Measurements from ENCODE around the gene SELENOO. TPM values are rescaled to one million over a fixed set of nuclear protein-coding genes. Genes with fewer than 3 reads are reported as not detected.

SELENOO gene
- total RNA-seq, 3 donors from 2014 or later = 21.5 to 23.8 (median 23.1) TPM

- ATAC-seq = no peak
- TF ChIP-seq CTCF (IDR thresholded peaks at IDR 0.05) = no peak
- no peaks in the 10 kb centered on the region for H3K36me3 ChIP-seq (ENCODE audit: low read depth)
- H3K4me1 ChIP-seq (ENCODE audit: low read depth) = peaks cover 13% of the 10 kb centered on the region
- no peak overlapping the region for H3K4me3 ChIP-seq
- no peak for DNase-seq
- intact Hi-C loops (cut with DNase I, micrococcal nuclease) = no loop called here
- no peaks in the 10 kb centered on the region for H3K9me3 ChIP-seq
Observed at GRCh38 chr22:50257041-50257440, 56.2 kb downstream of the SELENOO start.

- H3K36me3 ChIP-seq (ENCODE audit: low read depth) = no peaks in the 10 kb centered on the region
- H3K4me3 ChIP-seq = no peak overlapping the region
- H3K9me3 ChIP-seq = no peaks in the 10 kb centered on the region
- no peak for TF ChIP-seq CTCF (IDR thresholded peaks at IDR 0.05)
- ATAC-seq (peak; percentile 6), DNase-seq (no peak)
- intact Hi-C loops (cut with DNase I, micrococcal nuclease) = no loop called here
- H3K4me1 ChIP-seq (ENCODE audit: low read depth) = peaks cover 14% of the 10 kb centered on the region
Observed at GRCh38 chr22:50257451-50258360, 56.9 kb downstream of the SELENOO start.

DNA sequence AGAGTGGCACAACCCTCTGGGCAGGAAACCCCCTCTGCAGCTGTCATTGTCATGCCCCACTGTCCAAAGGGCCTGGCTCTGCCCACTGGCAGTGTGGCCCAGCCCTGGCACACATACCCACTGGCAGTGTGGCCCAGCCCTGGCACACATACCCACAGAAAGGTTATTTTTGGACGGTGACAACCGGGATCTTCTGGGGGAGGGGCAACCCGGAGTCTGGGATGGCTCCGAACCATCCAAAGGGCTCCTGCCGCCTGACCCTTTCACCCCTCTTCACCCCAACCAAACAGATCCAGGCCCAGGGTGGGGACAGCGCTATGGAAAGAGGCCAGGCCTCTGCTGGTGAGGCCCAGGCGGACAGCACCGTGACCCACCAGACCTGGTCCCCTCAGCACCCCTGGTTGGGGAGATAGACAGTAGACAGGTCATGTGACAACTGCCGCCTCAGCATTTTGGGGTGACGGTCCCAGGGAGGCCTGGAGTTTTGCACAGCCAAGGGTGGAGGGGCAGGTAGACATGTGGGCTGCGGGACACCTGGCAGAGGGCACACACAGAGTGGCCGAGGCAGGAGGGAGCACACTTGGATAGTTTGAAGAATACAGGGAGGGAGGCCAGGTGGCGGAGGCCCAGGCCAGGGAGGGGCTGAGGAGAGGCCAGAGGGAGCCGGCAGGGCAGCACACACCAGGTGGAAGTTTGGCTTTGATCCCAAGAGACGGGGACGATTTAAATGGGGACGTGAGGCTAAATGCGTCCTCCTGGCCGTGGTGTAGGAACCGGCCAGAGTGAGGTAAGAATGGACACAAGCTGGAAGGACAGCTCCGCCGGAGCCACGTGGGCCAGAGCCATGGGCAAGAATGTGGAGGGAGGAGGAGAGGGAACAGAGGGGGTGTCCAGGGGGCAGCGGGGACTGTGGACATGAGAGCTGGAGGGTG lies 57.8 kb downstream of the SELENOO start:
- DNase-seq = no peak
- Histone ChIP-seq H3K4me1 (ENCODE audit: low read depth) (peaks cover 14% of the 10 kb centered on the region), H3K4me3 (no peak overlapping the region), H3K9me3 (no peaks in the 10 kb centered on the region), H3K36me3 (ENCODE audit: low read depth) (no peaks in the 10 kb centered on the region)
- intact Hi-C loops (cut with DNase I, micrococcal nuclease) = no loop called here
- no peak for TF ChIP-seq CTCF (IDR thresholded peaks at IDR 0.05)
- ATAC-seq = no peak

GRCh38 chr22:50259302-50259701 lies 58.5 kb downstream of the SELENOO start:
- ATAC-seq = no peak
- no peak for DNase-seq
- intact Hi-C loops (cut with DNase I, micrococcal nuclease) = no loop called here
- Histone ChIP-seq H3K9me3 (no peaks in the 10 kb centered on the region), H3K4me1 (ENCODE audit: low read depth) (peaks cover 14% of the 10 kb centered on the region), H3K36me3 (ENCODE audit: low read depth) (no peaks in the 10 kb centered on the region), H3K4me3 (no peak overlapping the region)
- no peak for TF ChIP-seq CTCF (IDR thresholded peaks at IDR 0.05)

- no peaks in the 10 kb centered on the region for H3K9me3 ChIP-seq
- intact Hi-C loops (cut with DNase I, micrococcal nuclease) = no loop called here
- no peak for DNase-seq
- no peak for ATAC-seq
- H3K4me1 ChIP-seq (ENCODE audit: low read depth) = peaks cover 14% of the 10 kb centered on the region
- no peaks in the 10 kb centered on the region for H3K36me3 ChIP-seq (ENCODE audit: low read depth)
- no peak for TF ChIP-seq CTCF (IDR thresholded peaks at IDR 0.05)
- no peak overlapping the region for H3K4me3 ChIP-seq
Observed at GRCh38 chr22:50260434-50260800, 59.6 kb downstream of the SELENOO start.

All from mucosa of descending colon (tissue), 3 donors.